ENCODE measurements around the gene ABHD2. TPM values are rescaled to one million over a fixed set of nuclear protein-coding genes. Genes with fewer than 3 reads are reported as not detected.
A peak's percentile ranks its signal among the peaks of the same experiment; 100 is the strongest.

ABHD2 gene
- total and polyA plus RNA-seq, 11 donors, result 8.6 to 243 (median 116) TPM

DNA sequence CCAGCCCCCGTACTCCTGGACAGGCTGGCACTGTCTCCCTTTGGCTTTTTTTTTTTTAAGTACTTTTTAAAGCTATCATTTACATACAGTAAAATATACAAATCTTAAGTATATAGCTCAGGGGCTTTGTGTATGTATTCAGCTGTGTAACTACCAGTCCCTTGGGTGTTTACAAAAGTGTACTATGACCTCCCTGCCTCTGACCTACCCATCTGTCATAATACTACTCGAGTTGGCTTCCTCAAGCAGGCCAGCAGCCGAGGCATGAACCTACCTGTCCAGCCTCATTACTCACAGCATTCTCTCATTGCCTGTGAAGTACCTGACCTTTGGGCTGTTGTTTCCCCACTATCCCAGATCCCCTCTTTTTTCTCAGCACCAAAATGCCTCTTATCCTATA is 33.2 kb downstream of the ABHD2 start:
- ATAC-seq (no peak), DNase-seq (no peak)
- Histone ChIP-seq H3K36me3 (peaks cover 0 to 83% (median 77%) of the 10 kb centered on the region in 9 donors), H3K27me3 (no peaks in the 10 kb centered on the region), H3K9me3 (no peaks in the 10 kb centered on the region), H3K4me1 (peaks cover 2 to 81% (median 51%) of the 10 kb centered on the region in 12 donors), H3K27ac (peak overlapping the region in 7 of 12 donors; percentile 13 to 94 (median 77)), H3K4me3 (no peak overlapping the region)
- intact Hi-C loops (cut with DNase I), result no loop called here
- no peak for TF ChIP-seq POLR2A (IDR thresholded peaks at IDR 0.05)
- TF ChIP-seq, protein P1, sequence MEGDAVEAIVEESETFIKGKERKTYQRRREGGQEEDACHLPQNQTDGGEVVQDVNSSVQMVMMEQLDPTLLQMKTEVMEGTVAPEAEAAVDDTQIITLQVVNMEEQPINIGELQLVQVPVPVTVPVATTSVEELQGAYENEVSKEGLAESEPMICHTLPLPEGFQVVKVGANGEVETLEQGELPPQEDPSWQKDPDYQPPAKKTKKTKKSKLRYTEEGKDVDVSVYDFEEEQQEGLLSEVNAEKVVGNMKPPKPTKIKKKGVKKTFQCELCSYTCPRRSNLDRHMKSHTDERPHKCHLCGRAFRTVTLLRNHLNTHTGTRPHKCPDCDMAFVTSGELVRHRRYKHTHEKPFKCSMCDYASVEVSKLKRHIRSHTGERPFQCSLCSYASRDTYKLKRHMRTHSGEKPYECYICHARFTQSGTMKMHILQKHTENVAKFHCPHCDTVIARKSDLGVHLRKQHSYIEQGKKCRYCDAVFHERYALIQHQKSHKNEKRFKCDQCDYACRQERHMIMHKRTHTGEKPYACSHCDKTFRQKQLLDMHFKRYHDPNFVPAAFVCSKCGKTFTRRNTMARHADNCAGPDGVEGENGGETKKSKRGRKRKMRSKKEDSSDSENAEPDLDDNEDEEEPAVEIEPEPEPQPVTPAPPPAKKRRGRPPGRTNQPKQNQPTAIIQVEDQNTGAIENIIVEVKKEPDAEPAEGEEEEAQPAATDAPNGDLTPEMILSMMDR (IDR thresholded peaks at IDR 0.05), result no peak
- WGBS, 4 donors, result 79 to 85% (median 82%) methylated on average over 3 of the region's 3 CpGs

DNA sequence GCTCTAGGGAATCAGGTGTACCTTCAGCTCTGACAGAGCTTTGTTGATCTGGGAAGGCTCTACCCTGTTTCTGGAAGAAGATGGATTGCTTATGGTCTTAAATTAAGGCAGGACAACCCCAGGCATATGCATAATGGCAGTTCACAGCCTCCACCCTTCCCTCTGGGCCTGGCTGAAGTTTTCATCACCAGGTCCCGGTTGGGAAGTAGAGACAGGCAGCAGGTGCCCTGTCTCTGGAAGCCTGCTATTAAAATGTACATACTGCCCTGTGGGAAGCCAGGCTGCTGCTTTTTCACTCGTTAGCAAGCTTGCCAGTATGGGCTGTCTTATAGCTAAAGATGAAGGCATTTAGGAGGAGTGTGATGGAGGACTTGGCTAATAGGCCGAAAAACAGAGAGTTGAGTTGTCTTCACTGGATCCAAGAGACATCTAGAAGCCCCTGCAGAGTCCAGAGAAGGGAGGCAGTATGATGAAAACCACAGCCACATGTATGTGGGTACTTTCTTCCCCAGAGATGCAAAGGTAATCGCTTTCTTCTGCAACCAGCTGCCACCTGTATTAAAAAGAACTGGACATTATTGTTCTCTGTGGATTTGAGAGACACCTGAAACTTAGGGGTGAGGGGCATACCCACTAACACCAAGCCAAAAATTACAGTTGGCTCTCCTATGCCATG is 34.4 kb downstream of the ABHD2 start:
- intact Hi-C loops (cut with DNase I), result no loop called here
- WGBS, 4 donors, result 87 to 93% (median 90%) methylated on average over 3 to 4 of the region's 4 CpGs
- DNase-seq (no peak), ATAC-seq (no peak)
- H3K9me3 ChIP-seq, result no peaks in the 10 kb centered on the region
- no peaks in the 10 kb centered on the region for H3K27me3 ChIP-seq
- H3K27ac ChIP-seq, result peak overlapping the region in 3 of 12 donors; percentile 6 to 94 (median 84)
- TF ChIP-seq POLR2A (IDR thresholded peaks at IDR 0.05), result no peak
- TF ChIP-seq, protein P1 (IDR thresholded peaks at IDR 0.05), result no peak
- peaks cover 2 to 81% (median 58%) of the 10 kb centered on the region in 12 donors for H3K4me1 ChIP-seq
- H3K4me3 ChIP-seq, result no peak overlapping the region
- H3K36me3 ChIP-seq, result peaks cover 0 to 80% (median 74%) of the 10 kb centered on the region in 9 donors

DNA sequence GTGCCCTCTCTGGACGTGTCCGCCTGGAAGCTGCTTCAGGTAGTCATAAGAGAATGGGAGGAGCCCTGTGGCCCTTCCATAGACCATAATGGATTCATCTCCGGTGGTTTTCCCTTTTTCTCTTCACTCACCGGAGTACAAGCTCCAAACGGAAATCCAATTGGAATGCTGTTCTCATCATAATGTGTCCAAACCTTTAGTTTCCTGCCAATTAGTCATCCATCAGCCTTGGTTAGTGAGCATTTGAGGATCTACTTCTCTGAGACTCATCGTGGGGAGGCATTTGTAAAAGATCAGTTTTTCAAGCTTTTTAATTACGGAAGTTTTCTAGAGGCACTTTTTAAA is 34.9 kb downstream of the ABHD2 start:
- WGBS, 4 donors, result 90 to 96% (median 92%) methylated on average over 7 of the region's 7 CpGs
- H3K36me3 ChIP-seq, result peaks cover 0 to 80% (median 69%) of the 10 kb centered on the region in 9 donors
- TF ChIP-seq, protein P1 (IDR thresholded peaks at IDR 0.05), result no peak
- no peak for TF ChIP-seq POLR2A (IDR thresholded peaks at IDR 0.05)
- peaks cover 0 to 81% (median 55%) of the 10 kb centered on the region in 12 donors for H3K4me1 ChIP-seq
- ATAC-seq (no peak), DNase-seq (no peak)
- no peaks in the 10 kb centered on the region for H3K27me3 ChIP-seq
- H3K4me3 ChIP-seq, result no peak overlapping the region
- intact Hi-C loops (cut with DNase I), result no loop called here
- peak overlapping the region in 1 of 12 donors; percentile 6 for H3K27ac ChIP-seq
- no peaks in the 10 kb centered on the region for H3K9me3 ChIP-seq

GRCh38 chr15:89125088-89125826 is 37.0 kb downstream of the ABHD2 start:
- no peak for DNase-seq
- Histone ChIP-seq H3K27ac (peak overlapping the region in 1 of 12 donors; percentile 44), H3K27me3 (no peaks in the 10 kb centered on the region), H3K9me3 (no peaks in the 10 kb centered on the region), H3K4me1 (peaks cover 0 to 77% (median 50%) of the 10 kb centered on the region in 12 donors), H3K4me3 (no peak overlapping the region), H3K36me3 (peaks cover 0 to 69% (median 57%) of the 10 kb centered on the region in 9 donors)
- ATAC-seq, result peak in 2 of 4 donors; percentile 29 to 34
- no peak for TF ChIP-seq POLR2A (IDR thresholded peaks at IDR 0.05)
- TF ChIP-seq, protein P1 (IDR thresholded peaks at IDR 0.05), result no peak
- 87 to 96% (median 93%) methylated on average over 5 of the region's 5 CpGs for WGBS, 4 donors
- intact Hi-C loops (cut with DNase I), result loop anchor here in 4 of 10 donors (5.0 kb wide), 3 partner anchors 37 to 68 kb away; partner anchors contain the start of gene ABHD2 (in 2 of the 4)

Measured in heart left ventricle (tissue), 16 donors.